GM23248 (cell line): ENCODE measurements around the gene SH3RF3.

ENCODE experiments used
- EZH2 ChIP-seq: fragments of 200-600 bp; sonication (generic); IDR thresholded peaks from 2 replicates; pipeline ENCODE4 v1.6.1; 2018; ENCODE audit warnings: antibody characterized with exemption, mild to moderate bottlenecking; ENCODE audit not compliant: insufficient read depth, poor library complexity, severe bottlenecking
- EZH2phosphoT487 ChIP-seq: fragments of 200-600 bp; sonication (generic); IDR thresholded peaks from 2 replicates; pipeline ENCODE4 v1.6.1; 2018; ENCODE audit warnings: antibody characterized with exemption, moderate library complexity, mild to moderate bottlenecking, low read depth; ENCODE audit not compliant: insufficient read depth

GRCh38 chr2:109246176-109246575 is 117.2 kb downstream of the SH3RF3 start:
- TF ChIP-seq EZH2 (no peak), EZH2phosphoT487 (no peak)
